Psoas muscle (tissue), 8 donors: Measurements from ENCODE around the gene SNUPN. TPM values are rescaled to one million over a fixed set of nuclear protein-coding genes. Genes with fewer than 3 reads are reported as not detected.

Experiments used
- ATAC-seq, 4 donors: fragments of 200-7000 bp; cut with Tn5 transposase; one replicate each; pipeline ENCODE4 v1.9.1; 2020; ENCODE audit warnings: moderate library complexity in 3 of 4, mild to moderate bottlenecking in 2 of 4
- DNase-seq, 2 donors: peaks; one replicate each; pipeline ENCODE4 v3.0.0-alpha.2; 2020
- H3K27ac ChIP-seq: fragments of 200-600 bp; one replicate; pipeline ENCODE4 v1.8.0; 2022
- H3K27me3 ChIP-seq, 3 donors: fragments of 200-600 bp in 1 of 3; one replicate each; pipeline versions ENCODE4 v1.6.1 to v1.8.0; 2013 to 2022; ENCODE audit warnings: low read length in 2 of 3, mild to moderate bottlenecking in 2 of 3, moderate library complexity in 1 of 3; ENCODE audit not compliant: insufficient read depth in 3 of 3
- H3K36me3 ChIP-seq, 2 donors: fragments of 200-600 bp in 1 of 2; one replicate each; pipeline versions ENCODE4 v1.6.1 to v1.8.0; 2013 to 2022; ENCODE audit warnings: low read depth in 1 of 2, mild to moderate bottlenecking in 1 of 2, moderate library complexity in 1 of 2; ENCODE audit not compliant: insufficient read depth in 1 of 2
- H3K4me1 ChIP-seq: fragments of 200-600 bp; one replicate; pipeline ENCODE4 v1.8.0; 2022
- H3K4me3 ChIP-seq: fragments of 200-600 bp; one replicate; pipeline ENCODE4 v1.8.0; 2022; ENCODE audit warnings: mild to moderate bottlenecking
- H3K9me3 ChIP-seq: fragments of 200-600 bp; one replicate; pipeline ENCODE4 v1.8.0; 2022
- CTCF ChIP-seq: fragments of 200-600 bp; IDR thresholded peaks from one replicate; pipeline ENCODE4 v1.8.0; 2022; ENCODE audit warnings: antibody characterized with exemption
- WGBS, 3 donors: extraction: QIAGEN DNeasy Blood & Tissue Kit; methylation state at CpG; one replicate each; pipeline versions ENCODE4 v1.1.6 to v1.1.7; 2013; 5-methylcytosine and 5-hydroxymethylcytosine counted together
- intact Hi-C, 2 donors: fragments of 100-400 bp; cut with DNase I; formaldehyde crosslinking; loops; one replicate each; pipeline versions ENCODE4 v1.11.0 to v1.14.2; 2022
- polyA plus RNA-seq, 3 donors: library from polyadenylated mRNA; stranded (reverse); fragments of 200-250 nt; gene quantifications; one replicate each; pipeline ENCODE4 v1.2.3, GENCODE V29; 2013
- total RNA-seq, 4 donors: library from RNA; stranded (reverse); fragmentation: NEBNext Ultra II Directional in 2 of 4; extraction: Animal tissue kit (Norgen Biotek cat#: 25700) in 2 of 4; gene quantifications; one replicate each; pipeline versions ENCODE4 v1.2.1 to v1.2.4, GENCODE V29; 2021 to 2023
- donor health status: healthy with polysubstance abuse.
- donor health status: DM: no; HTN: no; CAD: no; lungs with moderate emphysema.
- donor health status: Bipolar disorder and iron deficiency.
- donor health status: healthy.
- donor health status: DM: yes; HTN: yes; CAD: no.
- donor health status: DM: no; HTN: no; CAD: no.
- donor health status: DM: no; HTN: no; CAD: no.
- donor health status: DM: yes; HTN: yes; CAD: no.

The SNUPN gene
- total and polyA plus RNA-seq, 7 donors = 17.1 to 40.9 (median 21.9) TPM

- WGBS, 3 donors = 85 to 95% (median 92%) methylated on average over 6 of the region's 6 CpGs
- H3K9me3 ChIP-seq = no peaks in the 10 kb centered on the region
- ATAC-seq (no peak), DNase-seq (no peak)
- H3K27ac ChIP-seq = no peak overlapping the region
- no peak for TF ChIP-seq CTCF
- intact Hi-C loops = no loop called here
- no peak overlapping the region for H3K4me3 ChIP-seq
- peaks cover 18 to 90% of the 10 kb centered on the region in 2 donors for H3K36me3 ChIP-seq
- no peaks in the 10 kb centered on the region for H3K27me3 ChIP-seq
- H3K4me1 ChIP-seq = no peaks in the 10 kb centered on the region
These were observed 18.5 kb downstream of the SNUPN start for GRCh38 chr15:75606711-75607699.

GRCh38 chr15:75606026-75606425, 19.5 kb downstream of the SNUPN start:
- no peak for TF ChIP-seq CTCF
- intact Hi-C loops = no loop called here
- DNase-seq = no peak
- H3K9me3 ChIP-seq = no peaks in the 10 kb centered on the region
- 93 to 95% (median 95%) methylated on average over 8 of the region's 8 CpGs for WGBS, 3 donors
- peaks cover 18 to 89% of the 10 kb centered on the region in 2 donors for H3K36me3 ChIP-seq
- H3K4me3 ChIP-seq = no peak overlapping the region
- ATAC-seq = no peak
- H3K27me3 ChIP-seq = no peaks in the 10 kb centered on the region
- H3K27ac ChIP-seq = no peak overlapping the region
- peaks cover 6% of the 10 kb centered on the region for H3K4me1 ChIP-seq

- intact Hi-C loops = loop anchor here in 1 of 2 donors (10.0 kb wide), 1 partner anchor 75 kb away; no protein-coding TSS in a partner anchor
- peaks cover 10% of the 10 kb centered on the region for H3K4me1 ChIP-seq
- H3K36me3 ChIP-seq = peaks cover 11 to 82% of the 10 kb centered on the region in 2 donors
- 30 to 64% (median 38%) methylated on average over 2 of the region's 2 CpGs for WGBS, 3 donors
- no peak overlapping the region for H3K4me3 ChIP-seq
- no peaks in the 10 kb centered on the region for H3K9me3 ChIP-seq
- no peaks in the 10 kb centered on the region for H3K27me3 ChIP-seq
- no peak for TF ChIP-seq CTCF
- H3K27ac ChIP-seq = peak overlapping the region; percentile 4
- DNase-seq (no peak), ATAC-seq (peak in 2 of 4 donors; percentile 31 to 48)
These were observed 26.1 kb downstream of the SNUPN start for GRCh38 chr15:75599401-75599800.

- no peaks in the 10 kb centered on the region for H3K27me3 ChIP-seq
- H3K4me1 ChIP-seq = peaks cover 10% of the 10 kb centered on the region
- no peak overlapping the region for H3K4me3 ChIP-seq
- H3K27ac ChIP-seq = no peak overlapping the region
- ATAC-seq (no peak), DNase-seq (no peak)
- H3K36me3 ChIP-seq = peaks cover 8 to 73% of the 10 kb centered on the region in 2 donors
- intact Hi-C loops = loop anchor here in 1 of 2 donors (10.0 kb wide), 1 partner anchor 74 kb away; no protein-coding TSS in a partner anchor
- no peaks in the 10 kb centered on the region for H3K9me3 ChIP-seq
- no peak for TF ChIP-seq CTCF
- 60 to 85% (median 66%) methylated on average over 4 of the region's 4 CpGs for whole genome bisulfite sequencing, 3 donors
These were observed 27.2 kb downstream of the SNUPN start for GRCh38 chr15:75598361-75598760.
